SH-SY5Y (cell line): ENCODE results near the gene LRRC7.

Source experiments
- GATA2 ChIP-seq: IDR thresholded peaks from 2 replicates; pipeline ENCODE4 v1.6.1; 2011; ENCODE audit warnings: mild to moderate bottlenecking, low read depth, low read length
- GATA3 ChIP-seq: IDR thresholded peaks from 2 replicates; pipeline ENCODE4 v1.6.1; 2011; ENCODE audit warnings: low read depth, mild to moderate bottlenecking, low read length, moderate library complexity

Gene LRRC7

DNA sequence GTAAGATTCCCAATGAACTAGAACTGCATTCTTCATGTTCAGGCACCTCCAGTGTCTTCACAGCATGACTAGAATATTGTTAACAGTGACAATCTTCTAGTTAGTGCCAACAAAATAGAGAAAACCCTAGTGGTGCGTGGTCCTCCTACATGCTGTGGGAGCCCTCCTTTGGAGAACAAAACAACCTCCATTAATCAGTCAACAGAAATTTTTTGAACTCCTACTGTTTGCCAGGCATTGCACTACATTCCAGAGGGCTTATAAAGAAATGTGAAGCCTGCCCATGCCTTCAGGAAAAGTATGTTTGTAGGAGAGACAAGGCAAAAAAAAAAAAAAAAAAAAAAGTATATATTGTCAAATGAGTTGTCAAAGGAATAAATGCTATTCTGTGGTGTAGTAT, 385.0 kb downstream of the LRRC7 start:
- no peak for TF ChIP-seq GATA3
- TF ChIP-seq GATA2, result no peak

DNA sequence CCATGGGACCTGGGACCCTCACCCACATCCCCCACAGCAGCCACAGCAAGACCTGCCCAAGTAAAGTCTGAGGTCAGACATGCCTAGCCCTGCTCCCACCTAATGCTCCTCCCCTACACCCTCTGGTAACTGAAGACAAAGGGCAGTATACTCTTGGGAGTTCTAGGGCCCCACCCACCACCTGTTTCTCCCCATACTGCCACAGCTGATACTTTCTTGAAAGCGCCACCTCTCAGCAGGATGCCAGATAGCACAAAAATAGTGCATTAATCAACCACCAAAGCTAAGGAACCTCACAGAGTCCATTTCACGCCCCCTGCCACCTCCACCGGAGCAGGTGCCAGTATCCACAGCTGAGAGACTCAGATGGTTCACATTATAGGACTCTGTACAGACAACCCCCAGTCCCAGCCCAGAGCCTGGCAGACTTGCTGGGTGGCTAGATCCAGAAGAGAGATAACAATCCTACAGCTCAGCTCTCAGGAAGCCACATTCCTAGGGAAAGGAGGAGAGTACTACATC, 399.6 kb downstream of the LRRC7 start:
- TF ChIP-seq GATA3 (no peak), GATA2 (peak; percentile 62)

DNA sequence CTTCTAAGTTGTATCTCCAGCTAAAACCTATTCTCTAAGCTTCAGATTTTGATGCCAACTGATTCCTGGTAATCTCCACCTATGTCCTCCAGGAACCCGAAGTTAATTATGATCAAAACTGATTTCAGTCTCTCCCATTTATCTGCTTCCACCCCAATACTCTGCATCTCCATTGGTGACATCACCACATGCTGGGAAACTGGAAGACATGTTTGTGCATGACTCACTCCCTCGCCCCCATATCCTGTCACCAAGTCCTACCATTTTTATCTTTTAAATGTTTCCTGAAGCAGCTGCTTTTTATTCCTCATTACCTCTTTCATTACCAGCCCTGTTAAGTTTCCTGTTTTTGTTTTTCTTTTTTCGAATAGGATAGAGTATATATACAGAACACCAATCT, 409.2 kb downstream of the LRRC7 start:
- TF ChIP-seq GATA2, result no peak
- TF ChIP-seq GATA3, result no peak

- TF ChIP-seq GATA2, result no peak
- no peak for TF ChIP-seq GATA3
These were observed 415.3 kb downstream of the LRRC7 start for GRCh38 chr1:69982992-69983391.

GRCh38 chr1:69985376-69985775, 417.7 kb downstream of the LRRC7 start:
- no peak for TF ChIP-seq GATA3
- TF ChIP-seq GATA2, result no peak

GRCh38 chr1:69985901-69986439, 418.2 kb downstream of the LRRC7 start:
- TF ChIP-seq GATA3 (no peak), GATA2 (no peak)

GRCh38 chr1:69987881-69988280, 420.2 kb downstream of the LRRC7 start:
- TF ChIP-seq GATA2 (no peak), GATA3 (no peak)

DNA sequence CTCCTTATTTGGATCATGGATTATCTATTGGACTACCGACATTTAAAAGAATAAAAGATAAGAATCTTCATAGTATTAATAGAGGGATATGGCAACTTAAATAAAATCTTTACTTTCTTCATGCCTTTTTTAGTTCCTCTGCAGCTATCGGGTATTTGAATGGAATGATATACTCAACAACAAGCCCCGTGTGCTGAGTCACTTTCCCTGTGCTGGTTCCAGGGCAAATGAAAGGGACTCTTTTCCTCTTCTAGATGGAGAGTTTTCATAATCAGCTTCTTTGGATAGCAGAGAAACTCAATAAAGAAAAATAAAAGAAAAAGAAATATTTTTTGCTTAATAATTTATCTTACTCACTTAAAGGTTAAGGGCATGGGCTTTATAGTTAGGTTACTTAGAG, 423.9 kb downstream of the LRRC7 start:
- TF ChIP-seq GATA3 (no peak), GATA2 (no peak)

- TF ChIP-seq GATA3 (no peak), GATA2 (no peak)
These were observed 424.9 kb downstream of the LRRC7 start for GRCh38 chr1:69992594-69992993.

DNA sequence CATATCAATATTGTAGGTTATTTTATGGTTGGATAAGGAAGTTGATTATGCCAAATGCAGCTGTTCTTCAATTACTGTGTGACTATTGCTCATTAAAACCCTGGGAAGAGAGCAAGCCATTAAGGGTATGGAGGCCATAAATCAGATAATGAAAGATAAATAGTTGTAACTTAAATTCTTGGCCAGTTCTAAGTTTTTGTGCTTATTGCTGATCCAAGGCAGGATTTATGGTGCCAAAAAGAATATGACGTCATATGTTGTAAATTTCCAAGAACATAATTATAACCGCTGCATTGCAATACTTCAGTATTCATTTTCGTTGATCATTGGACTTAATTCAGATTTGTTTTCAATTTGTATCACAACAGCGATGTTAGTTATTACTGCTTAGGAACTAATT, 426.1 kb downstream of the LRRC7 start:
- no peak for TF ChIP-seq GATA3
- TF ChIP-seq GATA2, result no peak

DNA sequence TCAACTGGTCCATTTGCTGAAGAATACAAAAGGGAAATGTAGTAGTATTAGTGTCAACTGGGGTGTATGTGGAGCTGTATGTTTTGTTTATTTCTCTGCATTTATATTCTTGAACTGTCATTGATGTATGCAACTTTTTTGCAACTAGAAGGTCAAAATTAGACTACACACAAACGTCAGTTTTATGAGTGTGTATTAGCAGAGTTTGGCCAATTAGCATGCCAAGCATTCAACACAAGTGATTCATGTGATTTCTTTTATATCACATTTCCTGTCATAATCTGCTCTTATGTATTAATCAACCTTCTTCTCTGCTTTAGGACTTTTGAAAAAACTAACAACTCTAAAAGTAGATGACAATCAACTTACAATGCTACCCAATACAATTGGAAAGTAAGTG, 426.5 kb downstream of the LRRC7 start:
- no peak for TF ChIP-seq GATA3
- TF ChIP-seq GATA2, result no peak

DNA sequence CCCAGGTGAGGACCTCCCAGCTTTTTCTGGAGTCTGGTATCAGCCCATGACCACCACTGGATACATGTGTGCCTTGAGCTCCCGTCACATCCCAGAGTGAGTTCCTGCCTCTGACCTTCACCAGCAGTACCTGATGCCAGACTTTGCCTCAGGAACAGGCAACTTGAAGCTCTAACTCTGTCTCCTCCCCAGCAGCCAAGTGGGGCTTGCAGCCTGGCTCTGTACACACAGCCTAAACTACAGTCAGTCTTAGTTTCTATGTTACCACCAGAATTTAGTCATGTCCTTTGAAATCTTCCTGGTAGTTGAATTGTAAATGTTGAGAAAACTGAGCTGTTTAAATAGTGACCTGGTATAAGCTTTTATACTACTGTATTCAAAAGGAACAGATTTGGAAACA, 431.1 kb downstream of the LRRC7 start:
- TF ChIP-seq GATA2 (no peak), GATA3 (no peak)

DNA sequence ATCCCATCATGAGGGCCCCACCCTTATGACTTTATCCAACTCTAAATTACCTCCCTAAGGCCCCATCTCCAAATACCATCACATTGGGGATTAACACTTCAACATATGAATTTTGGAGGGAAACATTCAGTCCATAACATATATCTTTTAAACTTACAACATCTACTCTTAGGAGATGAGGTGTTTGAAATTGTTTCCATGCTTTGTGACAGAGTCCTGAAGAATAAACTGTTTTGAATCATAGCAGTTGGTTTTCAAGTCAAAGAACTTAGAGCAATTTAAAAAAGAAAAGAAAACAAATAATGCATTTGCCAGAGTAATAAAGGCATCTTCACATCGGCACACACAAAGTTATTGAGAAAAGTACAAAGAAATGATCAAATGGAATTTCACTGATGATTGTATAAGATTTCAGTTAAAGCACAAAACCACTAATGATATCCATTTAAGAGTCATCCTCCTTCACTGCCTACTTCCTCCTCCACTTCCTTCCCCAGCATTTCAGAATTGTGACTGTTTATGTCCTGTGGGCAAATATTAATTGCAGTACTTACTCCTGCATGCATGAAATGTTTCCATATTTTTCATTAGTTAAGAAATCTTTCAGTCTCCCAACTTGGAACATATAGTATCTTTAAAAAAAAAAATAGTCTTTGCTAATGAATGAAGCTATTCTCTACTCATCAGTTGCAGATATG, 435.6 kb downstream of the LRRC7 start:
- TF ChIP-seq GATA3 (no peak), GATA2 (no peak)

DNA sequence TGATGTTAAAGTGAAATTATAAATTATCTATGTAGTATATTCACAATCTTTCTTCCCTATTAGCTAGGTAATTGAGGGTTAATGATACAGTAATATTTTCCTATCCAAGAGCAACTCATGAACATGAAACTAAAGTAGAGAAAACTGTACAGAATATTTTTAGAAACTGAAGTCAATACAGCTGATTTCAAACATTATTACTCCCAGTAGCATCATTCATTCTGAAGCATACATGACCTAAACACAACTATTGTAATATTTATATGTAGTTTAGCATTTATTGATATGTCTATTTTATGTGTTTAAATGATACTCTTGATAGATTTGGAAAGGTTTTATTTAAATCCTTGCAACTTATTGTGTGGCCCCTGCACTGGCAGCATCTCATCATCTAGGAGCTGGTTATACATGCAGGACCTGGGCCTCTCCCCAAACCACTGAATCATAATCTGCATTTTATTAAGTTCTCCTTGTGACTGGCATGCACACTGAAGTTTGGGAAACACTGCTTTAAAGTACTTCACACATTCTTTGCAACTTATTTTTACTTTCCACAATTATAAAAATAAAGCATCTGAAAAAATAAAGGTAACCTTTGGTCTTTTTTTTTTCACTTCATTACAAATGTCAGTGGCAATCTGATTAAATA, 437.8 kb downstream of the LRRC7 start:
- TF ChIP-seq GATA3 (no peak), GATA2 (no peak)

- TF ChIP-seq GATA3, result no peak
- TF ChIP-seq GATA2, result no peak
These were observed 440.9 kb downstream of the LRRC7 start for GRCh38 chr1:70008660-70009059.
